HG03439 (cell line): ENCODE results near the gene RPL18.
"Not testable (repeated sequence)": the region's sequence is repeated elsewhere in the genome, so short reads cannot be mapped to it uniquely, and the experiment has no call there.

ENCODE experiments used
- ATAC-seq: cut with Tn5 transposase; IDR thresholded peaks from one replicate; pipeline ENCODE4 v1.9.1; 2021; ENCODE audit warnings: mild to moderate bottlenecking, moderate library complexity; ENCODE audit not compliant: unreplicated experiment

RPL18 gene

DNA sequence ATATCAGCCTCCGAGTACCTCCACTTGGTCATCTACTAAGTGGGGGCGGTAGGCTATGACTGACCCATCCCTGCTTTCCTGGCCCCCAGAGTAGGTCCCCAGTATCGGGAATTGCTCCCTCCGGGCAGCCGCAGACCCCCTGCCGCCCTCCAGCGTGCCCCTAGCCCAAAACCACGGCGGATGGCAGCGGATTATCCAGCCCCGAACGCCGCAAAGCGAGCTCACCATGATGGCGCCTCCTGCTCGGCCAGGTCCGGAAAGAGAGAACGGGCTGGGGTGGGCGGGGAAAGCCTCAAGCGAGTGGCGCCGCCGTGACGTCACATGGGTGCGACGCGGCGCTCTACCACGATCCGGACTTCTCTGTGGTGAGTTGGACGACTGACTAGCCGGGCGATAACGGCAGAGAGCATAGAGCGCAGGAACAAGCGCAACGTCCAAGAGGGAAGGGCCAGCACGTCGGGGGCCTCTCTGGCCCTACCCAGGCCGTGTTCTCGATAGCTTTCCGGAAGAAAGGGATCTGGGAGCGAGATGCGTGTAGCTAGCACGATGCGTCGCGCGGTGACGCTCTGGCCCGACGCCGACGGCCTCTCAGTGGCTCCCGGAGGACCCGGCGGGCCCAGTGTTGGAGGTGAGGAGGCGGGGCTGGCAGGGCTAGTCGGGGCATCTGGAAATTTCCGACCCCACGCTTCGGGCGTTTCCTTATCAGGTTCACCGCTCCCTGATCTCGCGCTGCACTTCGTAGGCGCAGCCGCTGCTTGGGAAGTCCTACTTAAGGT, at the start of gene RPL18, which contains the start of gene SPHK2:
Gene RPL18 (minus strand): TSS at position 263 of the 776 bp plus-strand sequence. CDS start 35 bp downstream, at position 228.
Gene SPHK2 (plus strand): TSS at position 591 of the 776 bp plus-strand sequence. CDS start 1,009 bp downstream, outside the sequence.
- peak; percentile 89 for ATAC-seq

DNA sequence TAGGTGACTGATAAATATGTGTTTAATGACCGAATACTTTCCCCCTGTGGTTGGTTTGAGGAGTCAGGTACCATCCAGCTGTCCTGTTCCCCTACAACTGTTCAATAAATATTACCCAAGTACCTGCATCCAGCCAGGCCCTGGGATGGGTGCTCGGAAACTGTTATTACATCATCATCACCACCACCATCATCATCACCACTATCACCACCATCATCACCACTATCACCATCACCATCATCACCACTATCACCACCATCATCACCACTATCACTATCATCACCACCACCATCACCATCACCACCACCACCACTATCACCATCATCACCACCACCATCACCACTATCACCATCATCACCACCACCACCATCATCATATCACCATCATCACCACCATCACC, 49.8 kb upstream of the RPL18 start:
- no peak for ATAC-seq

DNA sequence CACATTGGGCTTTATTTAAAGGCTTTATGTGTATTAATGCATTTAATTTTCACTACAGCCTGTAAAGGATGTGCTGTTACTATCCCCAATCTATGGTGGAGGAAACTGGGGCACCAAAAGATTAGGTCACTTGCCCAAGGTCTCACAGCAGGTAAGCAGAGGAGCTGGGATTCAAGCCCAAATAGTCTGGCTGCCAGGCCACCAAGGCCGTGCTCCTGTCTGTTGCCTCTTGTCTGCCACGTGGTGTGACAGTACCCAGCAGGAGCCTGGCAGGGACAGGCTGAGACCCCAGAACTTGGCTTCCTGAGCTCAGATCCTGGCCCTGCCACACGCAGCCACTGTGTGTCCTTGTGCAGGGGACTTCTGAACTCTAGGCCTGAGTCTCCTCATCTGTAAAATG, 49.4 kb upstream of the RPL18 start:
- no peak for ATAC-seq

DNA sequence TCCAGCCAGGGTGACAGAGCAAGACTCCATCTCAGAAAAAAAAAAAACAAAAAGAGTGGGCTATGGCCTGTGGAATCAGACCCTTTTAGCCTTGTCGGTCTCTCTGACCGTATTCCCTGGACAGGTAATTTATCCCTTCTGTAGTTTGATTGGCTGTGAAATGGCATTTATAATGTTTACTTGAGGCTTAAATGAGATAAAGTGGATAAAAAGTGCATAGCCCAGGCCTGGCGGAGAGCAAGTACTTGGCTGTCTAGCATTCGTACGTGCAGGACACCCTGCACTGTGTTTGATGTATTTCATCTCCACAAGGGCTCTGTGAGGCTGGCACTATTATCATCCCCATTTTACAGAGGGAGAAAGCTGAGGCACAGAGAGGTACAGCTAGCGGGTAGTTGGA, 46.8 kb upstream of the RPL18 start:
- ATAC-seq: no peak

DNA sequence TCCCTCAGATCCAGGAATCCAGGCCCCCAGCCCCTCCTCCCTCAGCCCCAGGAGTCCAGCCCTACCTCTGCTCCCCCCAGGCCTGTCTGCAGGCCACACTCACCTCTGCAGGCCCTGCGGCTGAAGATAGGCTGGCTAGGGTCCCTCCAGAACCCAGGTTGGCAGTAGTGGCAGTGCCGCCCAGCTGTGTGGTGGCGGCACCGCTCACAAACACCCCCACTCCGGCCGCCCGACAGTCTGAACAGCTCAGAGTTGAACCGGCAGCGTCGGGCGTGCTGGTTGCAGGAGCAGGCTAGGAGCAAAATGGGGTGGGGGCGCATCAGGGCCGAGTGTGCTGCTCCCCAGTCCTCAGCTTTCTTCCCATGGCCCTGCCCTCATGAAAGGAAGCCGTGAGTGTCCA, 45.5 kb upstream of the RPL18 start:
- ATAC-seq: no peak

DNA sequence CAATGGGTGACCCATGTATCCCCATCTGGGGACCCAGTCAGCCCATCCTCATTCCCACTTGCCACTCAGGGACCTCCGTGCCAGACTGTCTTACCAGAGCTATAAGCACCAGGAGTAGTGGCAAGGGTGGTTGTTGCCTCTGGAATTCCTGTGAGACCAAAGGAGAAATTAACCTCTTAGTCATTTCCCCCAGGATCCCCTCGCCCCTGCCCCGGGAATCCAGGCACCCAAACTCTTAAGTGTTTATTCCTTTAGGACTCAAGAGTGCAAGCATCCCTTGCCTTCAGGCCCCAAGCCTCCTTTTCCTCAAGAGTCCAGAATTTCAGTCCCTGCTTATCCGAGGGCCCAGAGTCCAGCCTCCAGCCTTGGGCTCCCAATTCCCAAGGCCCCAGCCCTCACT, 44.7 kb upstream of the RPL18 start:
- ATAC-seq: no peak

DNA sequence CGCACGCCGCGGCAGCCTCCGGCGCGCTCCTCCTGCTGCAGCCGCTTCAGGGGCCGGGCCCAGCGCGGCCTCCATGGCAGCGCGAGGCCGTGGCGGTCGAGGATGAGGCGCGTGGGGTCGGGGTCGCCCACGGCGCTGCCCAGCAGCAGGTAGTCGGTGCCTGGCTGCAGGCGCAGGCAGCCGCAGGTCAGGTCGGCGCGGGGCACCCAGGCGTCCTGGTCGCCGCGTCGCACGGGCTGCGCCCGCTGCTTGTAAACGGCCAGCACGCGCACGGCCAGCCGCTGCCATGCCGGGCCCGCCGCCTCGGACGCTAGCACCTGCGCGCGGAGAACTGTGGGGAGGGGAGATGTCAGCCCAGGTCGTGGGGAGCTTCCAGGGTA, 42.7 kb upstream of the RPL18 start:
- ATAC-seq: no peak

DNA sequence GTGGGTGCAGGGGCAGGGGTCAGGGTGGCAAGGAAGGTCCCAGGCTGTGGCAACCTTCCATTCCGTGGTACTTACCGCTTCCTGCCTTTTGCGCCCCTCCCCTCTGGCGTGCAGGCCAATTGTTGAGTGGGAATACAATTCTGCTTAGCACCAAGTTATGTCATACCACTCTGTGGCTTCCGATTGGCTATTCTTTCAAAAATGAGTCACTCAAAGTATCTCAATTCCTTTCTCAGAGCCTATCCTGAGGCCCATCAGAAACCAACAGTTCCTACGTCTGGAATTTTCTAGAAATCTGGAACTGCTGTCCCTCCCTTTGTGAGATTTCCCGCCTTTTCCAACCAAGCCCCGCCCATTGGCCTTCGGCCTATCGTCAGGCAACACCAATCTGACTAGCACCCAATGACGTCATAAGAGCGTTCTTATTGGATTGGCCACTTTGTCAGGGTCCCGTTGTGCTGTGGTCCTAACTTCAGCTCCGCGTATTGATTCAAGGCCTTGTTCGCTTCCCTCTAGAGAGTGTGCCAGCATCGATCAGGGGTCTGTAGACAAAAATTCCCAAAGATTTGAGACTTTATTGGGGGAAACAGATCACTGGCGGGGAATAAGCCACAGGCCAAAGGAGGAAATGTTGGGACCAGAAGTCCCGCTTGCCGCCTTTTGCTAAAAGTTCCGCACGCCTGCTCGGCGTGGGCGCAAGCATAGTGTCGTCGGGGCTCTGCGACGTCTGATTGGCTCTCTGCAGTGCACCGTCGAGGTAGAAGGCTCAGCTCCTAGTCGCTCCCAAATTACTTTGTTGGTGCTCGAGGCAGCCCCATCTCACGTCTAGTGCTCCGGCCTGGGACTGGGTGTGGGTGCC, 42.1 kb upstream of the RPL18 start:
- ATAC-seq: peak; percentile 82

DNA sequence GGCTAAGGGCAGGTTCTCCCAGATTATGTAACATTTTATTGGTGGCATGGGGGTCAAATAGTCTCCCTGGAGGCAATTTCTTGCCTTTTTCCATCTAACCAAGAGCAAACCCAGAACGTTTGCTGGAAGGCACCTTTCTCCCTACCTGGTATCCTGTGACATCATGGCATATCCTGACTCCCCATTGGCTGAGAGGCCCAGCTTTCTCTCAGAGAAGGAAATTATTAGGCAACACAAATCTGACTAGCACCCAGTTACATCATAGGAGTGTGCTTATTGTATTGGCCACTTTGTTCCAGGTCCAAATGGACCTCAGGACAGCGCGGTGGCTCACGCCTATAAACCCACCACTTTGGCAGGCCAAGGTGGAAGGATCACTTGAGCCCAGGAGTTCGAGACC, 40.8 kb upstream of the RPL18 start:
- ATAC-seq: no peak

DNA sequence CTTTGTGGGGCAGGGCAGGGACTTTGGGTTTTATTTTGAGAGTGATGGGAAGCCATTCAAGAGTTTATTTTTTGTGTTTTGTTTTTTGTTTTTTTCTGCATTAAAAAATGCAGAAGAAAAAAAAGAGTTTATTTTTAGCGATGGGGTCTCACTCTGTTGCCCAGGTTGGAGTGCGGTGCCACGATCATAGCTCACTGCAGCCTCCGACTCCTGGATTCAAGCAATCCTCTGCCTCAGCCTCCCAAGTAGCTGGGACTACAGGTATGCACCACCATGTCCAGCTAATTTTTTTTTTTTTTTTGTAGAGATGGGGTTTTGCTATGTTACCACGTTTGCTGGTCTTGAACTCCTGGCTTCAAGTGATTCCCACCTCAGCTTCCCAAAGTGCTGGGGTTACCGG, 39.5 kb upstream of the RPL18 start:
- no peak for ATAC-seq

DNA sequence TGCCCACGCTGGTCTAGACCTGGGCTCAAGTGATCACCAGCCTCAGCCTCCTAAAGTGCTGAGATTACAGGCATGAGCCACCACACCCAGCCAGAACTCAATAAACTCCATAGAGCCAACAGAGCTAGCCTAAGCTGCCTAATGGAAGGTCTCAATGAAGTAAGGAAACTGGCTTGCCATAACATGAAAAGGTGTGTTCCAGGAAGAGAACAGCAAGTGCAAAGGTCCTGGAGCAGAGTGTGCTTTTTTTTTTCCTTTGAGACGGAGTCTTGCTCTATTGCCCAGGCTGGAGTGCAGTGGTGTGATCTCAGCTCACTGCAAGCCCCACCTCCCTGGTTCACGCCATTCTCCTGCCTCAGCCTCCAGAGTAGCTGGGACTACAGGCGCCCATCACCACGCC, 38.9 kb upstream of the RPL18 start:
- not testable (repeated sequence) for ATAC-seq

DNA sequence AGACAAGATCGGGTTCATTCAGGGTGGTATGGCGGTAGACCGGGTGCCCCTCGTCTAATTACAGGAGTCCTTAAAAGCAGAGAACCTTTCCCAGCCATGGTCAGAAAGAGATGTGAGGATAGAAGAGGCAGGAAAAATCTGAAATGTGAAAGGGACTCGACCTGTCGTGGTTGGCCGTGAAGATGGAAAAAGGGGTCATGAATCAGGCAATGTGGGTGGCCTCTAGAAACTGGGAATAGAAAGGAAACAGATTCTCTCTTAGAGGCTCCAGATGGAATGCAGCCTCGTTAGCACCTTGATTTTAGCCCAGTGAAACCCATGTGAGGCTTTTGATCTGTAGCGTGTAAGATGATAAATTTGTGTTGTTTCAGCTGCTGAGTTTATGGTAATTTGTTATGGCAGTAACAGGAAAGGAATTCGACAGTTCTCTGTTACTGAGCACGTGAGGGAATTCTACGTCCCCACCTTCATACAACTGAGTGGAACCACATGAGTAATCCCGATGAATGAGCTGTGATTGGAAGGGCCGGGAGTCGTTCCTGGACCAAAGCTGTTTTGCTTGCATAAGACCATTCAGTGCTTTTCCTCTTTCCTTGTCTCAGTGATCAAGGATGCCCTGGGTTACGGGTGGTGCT, 38.0 kb upstream of the RPL18 start:
- no peak for ATAC-seq

DNA sequence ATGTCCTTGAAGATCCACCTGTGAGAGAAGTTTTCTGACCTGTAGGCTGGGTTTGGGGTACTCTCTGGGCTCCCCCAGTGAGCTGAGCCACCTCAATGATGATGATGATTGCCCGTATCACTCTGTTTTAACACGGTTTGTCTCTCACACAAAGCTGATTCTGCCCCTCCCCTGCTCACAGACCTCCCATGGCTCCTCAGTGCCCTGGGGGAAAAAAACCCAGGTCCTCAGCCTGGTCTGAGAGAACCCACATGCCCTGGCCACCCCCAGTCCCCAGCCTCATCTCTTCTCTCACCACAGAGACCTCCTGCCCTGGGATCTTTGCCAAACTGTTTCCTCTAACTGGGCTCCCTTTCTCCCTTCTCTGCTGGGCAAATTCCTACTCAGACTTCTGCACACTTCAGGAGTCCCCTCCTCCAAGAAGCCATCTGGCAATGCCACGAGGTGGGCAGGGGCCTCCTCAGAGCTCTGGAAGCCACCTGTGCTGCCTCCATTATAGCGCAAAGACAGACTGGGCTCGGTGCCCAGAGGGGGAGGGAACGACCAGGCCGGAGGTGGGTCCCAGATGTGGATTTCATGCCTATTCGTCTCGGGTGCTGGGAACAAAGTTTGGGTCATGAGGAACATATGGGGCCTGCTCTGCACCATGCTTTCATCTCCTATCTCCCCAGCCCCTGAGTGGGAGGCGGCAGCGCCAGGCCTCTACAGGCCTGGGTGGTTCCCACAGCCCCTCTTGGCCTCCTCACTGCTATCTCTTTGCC, 35.5 kb upstream of the RPL18 start:
- ATAC-seq: no peak

DNA sequence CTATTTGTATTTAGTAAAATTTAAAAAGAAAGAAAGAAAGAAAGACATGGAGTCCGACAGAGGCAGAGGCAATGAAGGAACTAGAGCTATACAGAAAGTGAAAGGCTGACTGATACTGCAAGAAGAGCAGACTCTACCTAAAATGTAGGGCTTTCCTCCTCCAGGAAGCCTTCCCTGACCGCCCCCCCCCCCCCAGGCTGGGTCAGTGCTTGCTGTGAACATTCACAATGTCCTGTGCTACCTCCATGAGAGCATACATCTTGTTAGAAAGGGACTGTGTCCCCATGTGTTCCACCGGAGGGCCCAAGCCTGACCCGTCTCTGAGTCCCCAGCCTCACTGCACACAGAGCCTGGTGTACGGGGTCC, 32.7 kb upstream of the RPL18 start:
- no peak for ATAC-seq

DNA sequence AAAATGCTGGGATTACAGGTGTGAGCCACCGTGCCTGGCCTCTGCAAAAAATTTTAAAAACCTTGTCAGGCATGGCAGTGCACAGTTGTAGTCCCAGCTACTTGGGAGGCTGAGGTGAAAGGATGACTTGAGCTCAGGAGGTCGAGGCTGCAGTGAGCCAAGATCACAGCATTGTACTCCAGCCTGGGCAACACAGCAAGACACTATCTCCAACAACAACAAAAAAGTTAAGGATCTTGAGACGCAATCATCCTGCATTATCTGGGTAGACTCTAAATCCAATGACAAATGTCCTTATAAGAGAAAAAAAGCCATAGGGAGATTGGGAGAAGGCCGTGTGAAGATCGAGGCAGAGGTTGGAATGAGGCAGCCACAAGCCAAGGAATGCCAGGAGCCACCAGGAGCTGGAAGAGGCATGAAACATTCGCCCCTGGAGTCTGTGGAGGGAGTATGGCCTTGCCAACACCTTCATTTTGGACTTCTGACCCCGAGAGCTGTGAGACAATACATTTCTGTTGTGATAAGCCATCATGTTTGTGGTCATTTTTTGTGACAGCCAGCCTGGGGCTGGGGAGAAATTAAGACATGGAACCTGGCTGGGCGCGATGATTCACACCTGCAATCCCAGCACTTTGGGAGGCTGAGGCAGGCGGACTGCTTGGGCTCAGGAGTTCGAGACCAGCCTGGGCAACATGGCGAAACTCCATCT, 32.1 kb upstream of the RPL18 start:
- no peak for ATAC-seq

DNA sequence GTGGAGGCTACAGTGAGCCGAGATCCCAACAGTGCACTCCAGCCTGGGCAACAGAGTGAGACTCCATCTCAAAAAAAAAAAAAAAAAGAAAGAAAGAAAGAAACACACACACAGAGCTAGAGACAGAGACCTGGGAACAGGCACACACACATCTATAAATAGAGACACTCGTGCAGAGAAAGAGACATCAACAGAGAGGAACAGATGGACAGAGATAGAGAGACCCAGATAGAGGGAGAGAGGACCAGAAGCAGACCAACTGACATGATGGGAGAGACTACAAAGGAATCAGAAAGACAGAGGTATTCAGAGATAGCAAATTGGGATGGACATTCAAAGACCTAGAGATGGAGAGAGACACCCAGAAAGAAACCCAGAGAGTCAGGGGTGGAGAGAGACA, 29.2 kb upstream of the RPL18 start:
- ATAC-seq: no peak

DNA sequence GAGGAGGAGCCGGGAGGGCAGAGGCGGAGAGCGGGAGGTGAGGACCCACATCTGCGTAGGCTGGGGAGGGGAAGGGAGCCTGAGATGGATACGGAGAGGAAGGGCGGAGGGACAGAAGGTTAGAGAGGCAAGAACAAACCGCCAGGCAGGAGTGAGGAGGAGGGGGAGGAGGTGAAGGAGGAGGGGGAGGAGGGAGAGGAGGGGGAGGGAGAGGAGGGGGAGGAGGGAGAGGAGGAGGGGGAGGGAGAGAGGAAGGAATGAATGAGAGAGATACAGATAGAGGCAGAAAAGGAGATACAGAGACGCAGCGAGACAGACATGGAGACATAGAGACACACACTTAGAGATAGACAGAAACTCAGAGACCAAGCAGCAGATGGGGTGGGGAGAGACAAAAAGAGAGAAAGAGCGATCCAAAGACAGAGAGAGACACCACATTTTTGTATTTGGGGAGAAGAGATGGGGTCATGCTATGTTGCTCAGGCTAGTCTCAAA, 27.8 kb upstream of the RPL18 start:
- ATAC-seq: no peak

DNA sequence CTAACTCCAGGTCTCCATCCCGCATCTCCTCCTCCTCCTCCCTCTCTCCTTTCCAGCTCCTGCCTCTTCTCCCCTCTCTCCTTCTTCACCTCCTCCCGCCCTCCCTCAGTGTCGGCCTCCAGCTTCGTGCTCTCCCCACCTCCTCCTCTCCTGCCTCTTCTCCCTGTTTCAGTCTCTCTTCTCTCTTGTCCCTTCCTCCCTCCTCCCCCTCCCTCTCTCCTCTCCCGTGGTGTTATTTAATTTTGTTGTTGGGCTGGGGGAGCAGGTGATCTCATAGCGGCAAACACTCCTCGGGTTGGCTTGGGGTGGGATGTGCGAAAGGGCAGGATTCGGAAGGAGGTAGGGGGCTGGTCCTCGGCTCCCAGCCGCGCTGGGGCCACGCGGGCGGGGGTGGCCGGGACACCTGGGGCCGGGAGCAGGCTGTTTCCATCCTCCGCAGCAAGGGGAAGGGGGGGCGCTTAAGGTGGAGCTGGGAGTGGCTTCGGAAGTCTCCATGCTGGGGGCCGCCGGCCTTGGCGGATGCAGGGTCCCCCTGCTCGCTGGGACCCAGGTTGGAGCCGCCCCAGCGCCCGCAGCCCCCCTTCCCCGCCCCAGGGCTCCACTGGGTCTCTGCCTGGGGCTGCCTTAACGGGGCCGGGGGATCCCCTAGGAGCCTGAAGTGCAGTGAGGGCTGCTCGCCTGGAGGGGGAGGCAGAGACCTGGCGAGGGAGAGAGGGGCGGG, 27.2 kb upstream of the RPL18 start, which contains the start of gene CA11:
Gene CA11 (minus strand): TSS at position 187 of the 721 bp plus-strand sequence. CDS start 555 bp downstream, outside the sequence.
- ATAC-seq: peak; percentile 63

DNA sequence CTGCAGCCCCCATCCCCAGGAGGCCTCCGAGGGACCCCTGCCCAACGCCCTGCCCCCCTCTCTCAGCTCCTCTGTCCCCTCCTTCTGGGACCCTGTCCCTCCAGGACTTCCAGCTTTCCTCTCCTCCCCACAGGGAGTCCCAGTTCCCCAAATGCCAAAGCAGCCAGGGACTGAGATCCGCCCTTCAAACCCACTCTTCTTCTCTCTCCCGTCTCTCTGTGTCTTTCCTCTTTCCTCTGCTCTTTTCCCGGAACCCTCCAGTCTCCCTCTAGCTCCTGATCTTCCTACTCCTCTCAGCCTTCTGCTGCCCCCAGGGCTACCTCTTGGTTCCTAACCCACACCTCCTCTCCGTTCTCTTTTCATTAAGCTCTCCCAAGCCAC, 26.6 kb upstream of the RPL18 start:
- ATAC-seq: no peak
